ENCODE data around the gene LRP11.

GRCh38 chr6:149909701-149910470 lies 45.7 kb upstream of the LRP11 start:
- TF ChIP-seq CTCF (IDR thresholded peaks at IDR 0.05) (no peak), POLR2AphosphoS5 (IDR thresholded peaks at IDR 0.05) (no peak), EP300 (IDR thresholded peaks at IDR 0.05) (no peak)
